ENCODE data around the gene ATP6V0E1.

The ATP6V0E1 gene

DNA sequence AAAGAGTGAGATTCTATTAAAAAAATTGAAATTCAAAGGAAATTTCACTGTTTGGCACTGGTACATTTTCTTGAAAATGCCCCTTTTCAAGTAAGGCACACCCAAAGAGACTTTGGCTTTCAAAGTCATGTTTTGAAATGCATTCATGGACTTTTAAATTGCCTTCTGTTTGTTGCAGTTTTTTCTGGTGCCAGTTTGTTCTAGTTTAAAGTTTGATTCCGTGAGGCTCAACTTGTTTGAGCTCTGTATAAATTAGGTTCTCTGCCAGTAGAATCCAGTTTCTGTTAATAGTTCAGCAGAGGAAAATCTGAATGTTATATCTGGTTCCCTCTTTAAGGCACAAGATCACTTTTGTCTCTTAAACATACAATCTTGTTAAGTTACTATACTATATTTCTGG lies 16.4 kb downstream of the ATP6V0E1 start:
- no peaks in the 10 kb centered on the region for H3K27me3 ChIP-seq
- H3K36me3 ChIP-seq, result peaks cover 64 to 99% (median 84%) of the 10 kb centered on the region in 11 experiments
- peak overlapping the region in 4 of 11 experiments; percentile 20 to 68 (median 38); a peak in 4 of 22 replicates for H3K4me2 ChIP-seq
- no peak for TF ChIP-seq Cebpa-rat (IDR thresholded peaks at IDR 0.05)
- H3K9me3 ChIP-seq (replicated peaks in 1 of 11), result no peaks in the 10 kb centered on the region
- peaks cover 27 to 65% (median 45%) of the 10 kb centered on the region in 10 experiments for H3K4me1 ChIP-seq
- H3K4me3 ChIP-seq, result no peak overlapping the region
- no peak overlapping the region for H3K9ac ChIP-seq
- H3K27ac ChIP-seq, result no peak overlapping the region
- peaks cover 69 to 100% (median 94%) of the 10 kb centered on the region in 11 experiments for H4K20me1 ChIP-seq

DNA sequence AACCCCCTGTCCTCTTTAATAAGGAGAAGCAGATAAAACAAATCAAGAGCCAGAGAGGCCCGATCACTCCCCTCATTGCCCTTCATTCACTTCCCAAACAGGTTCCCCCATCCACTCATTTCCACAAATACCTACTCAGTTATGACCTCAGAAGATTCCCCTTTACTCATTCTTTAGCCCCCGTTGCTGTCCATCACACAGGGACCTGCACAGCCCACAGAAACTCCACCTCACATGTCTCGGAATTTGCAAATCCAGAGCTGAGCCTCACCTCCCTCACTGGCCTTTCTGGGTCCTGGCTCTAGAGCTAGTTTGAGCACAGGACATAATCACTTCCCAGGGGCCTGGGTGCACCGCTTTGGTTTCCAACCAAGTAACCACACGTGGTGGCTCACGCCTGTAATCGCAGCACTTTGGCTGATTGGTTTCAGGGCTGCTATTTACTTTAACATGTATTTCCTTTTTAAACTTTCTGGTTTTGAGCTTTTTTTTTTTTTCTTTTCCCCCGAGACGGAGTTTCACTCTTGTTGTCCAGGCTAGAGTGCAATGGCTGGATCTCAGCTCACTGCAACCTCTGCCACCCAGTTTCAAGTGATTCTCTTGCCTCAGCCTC lies 17.8 kb downstream of the ATP6V0E1 start:
- Histone ChIP-seq H3K9me3 (replicated peaks in 1 of 11) (no peaks in the 10 kb centered on the region), H3K36me3 (peaks cover 51 to 89% (median 72%) of the 10 kb centered on the region in 11 experiments), H3K4me1 (peaks cover 27 to 72% (median 45%) of the 10 kb centered on the region in 10 experiments), H4K20me1 (peaks cover 78 to 100% (median 94%) of the 10 kb centered on the region in 11 experiments), H3K4me2 (peak overlapping the region; percentile 12 to 68 (median 50); a peak in 19 of 22 replicates), H3K27me3 (no peaks in the 10 kb centered on the region), H3K27ac (no peak overlapping the region), H3K9ac (peak overlapping the region in 3 of 11 experiments; percentile 7 to 11 (median 8); a peak in 2 of 22 replicates), H3K4me3 (no peak overlapping the region)
- no peak for TF ChIP-seq Cebpa-rat (IDR thresholded peaks at IDR 0.05)

DNA sequence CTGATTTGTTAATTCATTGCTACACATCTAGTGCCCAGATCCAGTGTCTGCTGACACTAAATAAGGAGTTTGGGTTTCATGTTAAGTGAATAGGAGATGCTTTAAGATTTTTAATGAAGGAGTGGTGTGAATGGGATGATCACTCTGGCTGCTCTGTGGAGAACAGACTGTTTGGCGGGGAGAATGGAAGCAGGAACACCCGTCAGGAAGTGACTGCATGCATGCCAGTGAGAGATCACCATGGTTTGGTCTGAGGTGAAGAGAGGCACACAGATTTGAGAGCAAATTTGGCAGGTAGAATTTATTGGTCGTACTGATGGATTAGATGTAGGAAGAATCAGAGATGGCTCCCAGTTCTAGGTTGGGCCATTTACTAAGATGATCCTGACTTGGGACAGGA lies 19.8 kb downstream of the ATP6V0E1 start:
- no peak for TF ChIP-seq Cebpa-rat (IDR thresholded peaks at IDR 0.05)
- peaks cover 27 to 89% (median 45%) of the 10 kb centered on the region in 10 experiments for H3K4me1 ChIP-seq
- H4K20me1 ChIP-seq, result peaks cover 96 to 100% (median 100%) of the 10 kb centered on the region in 11 experiments
- H3K9me3 ChIP-seq (replicated peaks in 1 of 11), result no peaks in the 10 kb centered on the region
- H3K4me3 ChIP-seq, result no peak overlapping the region
- no peak overlapping the region for H3K27ac ChIP-seq
- no peak overlapping the region for H3K9ac ChIP-seq
- H3K36me3 ChIP-seq, result peaks cover 30 to 81% (median 65%) of the 10 kb centered on the region in 11 experiments
- peak overlapping the region in 4 of 11 experiments; percentile 0 to 35 (median 10); a peak in 3 of 22 replicates for H3K4me2 ChIP-seq
- no peaks in the 10 kb centered on the region for H3K27me3 ChIP-seq

DNA sequence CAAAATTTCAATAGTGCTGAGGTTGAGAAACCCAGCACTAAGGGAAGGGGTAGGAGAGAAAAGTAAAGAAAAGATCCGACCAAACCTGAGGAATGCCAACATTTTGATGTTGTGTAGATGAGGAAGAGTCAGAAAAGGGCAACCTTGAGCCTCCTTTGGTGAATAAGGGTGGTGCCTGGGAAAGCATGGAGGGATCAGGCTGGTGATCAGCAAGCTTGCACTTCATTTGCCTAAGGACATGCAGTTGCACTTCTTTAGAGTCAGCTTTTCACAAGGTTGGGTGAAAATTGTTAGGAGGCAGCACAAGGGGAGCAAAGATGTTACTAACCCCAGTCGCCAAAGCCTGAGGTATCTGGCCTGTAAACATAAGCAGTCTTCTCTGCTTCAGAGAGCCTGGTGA lies 20.4 kb downstream of the ATP6V0E1 start:
- H3K4me1 ChIP-seq, result peaks cover 27 to 87% (median 47%) of the 10 kb centered on the region in 10 experiments
- peak overlapping the region in 2 of 11 experiments; percentile 18 to 35; a peak in 3 of 22 replicates for H3K4me2 ChIP-seq
- peaks cover 94 to 100% (median 100%) of the 10 kb centered on the region in 11 experiments for H4K20me1 ChIP-seq
- no peak for TF ChIP-seq Cebpa-rat (IDR thresholded peaks at IDR 0.05)
- H3K9me3 ChIP-seq (replicated peaks in 1 of 11), result no peaks in the 10 kb centered on the region
- H3K27me3 ChIP-seq, result no peaks in the 10 kb centered on the region
- H3K4me3 ChIP-seq, result no peak overlapping the region
- H3K9ac ChIP-seq, result no peak overlapping the region
- no peak overlapping the region for H3K27ac ChIP-seq
- H3K36me3 ChIP-seq, result peaks cover 24 to 75% (median 59%) of the 10 kb centered on the region in 11 experiments

DNA sequence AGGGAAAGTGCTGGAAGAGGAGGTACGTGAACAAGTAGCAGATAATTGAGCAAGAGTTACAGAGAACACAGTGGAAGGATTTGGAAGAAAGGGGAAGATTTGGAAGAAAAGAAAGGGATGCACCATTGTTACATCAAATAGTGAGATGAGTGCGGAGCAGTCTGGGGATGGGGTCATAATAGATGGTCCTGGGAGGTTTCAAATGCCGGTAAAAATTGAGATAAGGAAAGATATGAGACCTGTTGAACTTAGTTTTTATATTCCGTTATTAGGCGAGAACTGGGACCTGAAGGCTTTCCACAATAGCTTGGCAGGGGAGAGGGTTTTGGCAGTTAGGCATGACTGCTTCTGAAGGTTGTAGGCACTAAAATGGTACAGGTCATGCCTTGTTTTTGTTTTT lies 20.9 kb downstream of the ATP6V0E1 start:
- Histone ChIP-seq H3K4me2 (peak overlapping the region in 2 of 11 experiments; percentile 18 to 35; a peak in 3 of 22 replicates), H3K4me3 (no peak overlapping the region), H3K9me3 (replicated peaks in 1 of 11) (no peaks in the 10 kb centered on the region), H3K27me3 (no peaks in the 10 kb centered on the region), H4K20me1 (peaks cover 94 to 100% (median 100%) of the 10 kb centered on the region in 11 experiments), H3K27ac (no peak overlapping the region), H3K9ac (no peak overlapping the region), H3K4me1 (peaks cover 27 to 87% (median 48%) of the 10 kb centered on the region in 10 experiments), H3K36me3 (peaks cover 23 to 72% (median 55%) of the 10 kb centered on the region in 11 experiments)
- TF ChIP-seq Cebpa-rat (IDR thresholded peaks at IDR 0.05), result no peak

DNA sequence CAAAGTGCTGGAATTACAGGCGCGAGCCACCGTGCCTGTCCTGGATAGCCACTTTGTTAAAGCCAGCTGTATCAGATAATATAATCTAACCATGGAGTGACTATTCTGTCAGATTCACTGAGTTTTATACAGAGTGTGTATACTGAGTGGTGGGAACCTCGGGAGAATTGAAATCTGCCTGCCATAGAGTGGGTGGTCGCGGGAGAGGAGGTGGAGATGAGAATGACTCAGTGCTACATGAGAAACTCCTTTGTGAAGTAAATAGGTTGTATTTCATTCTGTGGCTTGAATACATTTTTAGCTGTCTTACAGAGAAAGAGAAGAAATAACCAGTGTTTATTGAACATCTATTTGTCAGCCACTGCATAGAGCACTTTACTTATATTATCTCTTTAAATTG lies 26.4 kb downstream of the ATP6V0E1 start:
- Histone ChIP-seq H3K4me2 (peak overlapping the region in 5 of 11 experiments; percentile 2 to 67 (median 25); a peak in 5 of 22 replicates), H3K27me3 (no peaks in the 10 kb centered on the region), H4K20me1 (peaks cover 68 to 100% (median 99%) of the 10 kb centered on the region in 11 experiments), H3K4me1 (peaks cover 0 to 91% (median 34%) of the 10 kb centered on the region in 10 experiments; a peak in 18 of 20 replicates), H3K27ac (peak overlapping the region in 1 of 11 experiments; percentile 14; a peak in 2 of 22 replicates), H3K36me3 (peaks cover 6 to 62% (median 44%) of the 10 kb centered on the region in 11 experiments; a peak in 20 of 22 replicates), H3K4me3 (no peak overlapping the region), H3K9me3 (replicated peaks in 1 of 11) (no peaks in the 10 kb centered on the region), H3K9ac (no peak overlapping the region)
- no peak for TF ChIP-seq Cebpa-rat (IDR thresholded peaks at IDR 0.05)

DNA sequence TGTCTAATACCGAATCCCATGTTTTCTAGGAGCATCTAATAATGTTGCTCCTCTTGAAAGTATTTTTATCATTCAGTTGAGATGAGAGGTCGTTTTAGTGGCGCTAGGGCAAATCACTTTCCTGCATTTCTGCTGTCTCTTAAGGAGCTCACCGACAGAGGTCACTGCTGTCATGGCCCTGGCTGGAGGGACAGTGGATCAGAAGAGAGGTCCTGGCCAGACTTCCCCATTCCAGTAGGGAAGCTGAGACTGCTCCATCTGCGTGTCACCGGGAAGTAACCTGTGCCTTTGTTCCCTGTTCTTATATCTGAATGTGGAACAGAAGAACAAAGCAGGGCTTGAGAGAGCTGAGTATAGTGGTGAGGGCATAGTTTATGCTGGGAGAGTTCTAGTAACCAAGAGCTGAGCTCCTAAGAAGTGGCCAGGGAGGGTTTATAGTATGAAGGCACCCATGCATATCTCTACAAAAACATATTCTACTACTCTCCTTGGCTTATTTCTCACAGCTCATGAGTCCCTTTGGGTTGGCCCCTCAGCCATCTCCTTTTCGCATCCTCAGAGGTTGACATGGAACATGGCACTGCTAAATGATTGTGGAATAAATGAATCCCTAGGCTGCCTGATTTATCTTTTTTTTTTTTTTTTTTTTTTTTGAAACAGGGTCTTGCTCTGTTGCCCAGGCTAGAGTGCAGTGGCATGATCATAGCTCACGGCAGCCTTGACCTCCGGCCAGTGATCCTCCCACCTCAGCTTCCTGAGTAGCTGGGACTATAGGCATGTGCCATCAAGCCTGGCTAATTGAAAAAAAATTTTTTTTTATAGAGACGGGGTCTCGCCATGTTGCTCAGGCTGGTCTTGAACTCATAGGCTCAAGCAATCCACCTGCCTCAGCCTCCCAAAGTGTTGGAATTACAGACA lies 27.2 kb downstream of the ATP6V0E1 start:
- Histone ChIP-seq H3K4me3 (no peak overlapping the region), H4K20me1 (peaks cover 69 to 100% (median 99%) of the 10 kb centered on the region in 11 experiments), H3K4me2 (peak overlapping the region in 5 of 11 experiments; percentile 2 to 67 (median 26); a peak in 7 of 22 replicates), H3K36me3 (peaks cover 6 to 61% (median 46%) of the 10 kb centered on the region in 11 experiments; a peak in 20 of 22 replicates), H3K9ac (no peak overlapping the region; a peak in 1 of 22 replicates), H3K27me3 (no peaks in the 10 kb centered on the region), H3K4me1 (peaks cover 0 to 98% (median 40%) of the 10 kb centered on the region in 10 experiments; a peak in 18 of 20 replicates), H3K9me3 (replicated peaks in 1 of 11) (no peaks in the 10 kb centered on the region), H3K27ac (peak overlapping the region in 3 of 11 experiments; percentile 14 to 29 (median 20); a peak in 4 of 22 replicates)
- TF ChIP-seq Cebpa-rat (IDR thresholded peaks at IDR 0.05), result no peak

DNA sequence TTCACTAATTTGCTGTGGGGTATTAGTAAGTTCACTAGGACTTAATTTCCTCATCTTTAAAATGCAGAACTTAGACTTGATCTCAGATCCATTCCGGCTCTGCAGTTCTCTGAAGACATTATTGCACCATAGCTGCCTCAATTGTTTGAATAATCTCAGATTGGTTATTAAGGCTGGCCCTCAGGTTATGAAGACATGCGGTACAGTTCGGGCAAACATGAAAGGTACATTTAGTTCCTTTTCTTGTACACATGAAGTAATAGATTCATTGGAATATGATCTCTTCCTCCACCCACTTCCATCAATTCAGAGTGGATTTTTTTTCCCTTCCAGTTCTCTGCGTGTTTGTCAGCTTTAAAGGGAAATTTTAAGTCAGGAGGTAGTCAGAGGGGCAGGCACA lies 28.0 kb downstream of the ATP6V0E1 start:
- peak overlapping the region in 3 of 11 experiments; percentile 39 to 67 (median 64); a peak in 6 of 22 replicates for H3K4me2 ChIP-seq
- no peaks in the 10 kb centered on the region for H3K9me3 ChIP-seq (replicated peaks in 1 of 11)
- H3K4me3 ChIP-seq, result no peak overlapping the region
- peaks cover 70 to 100% (median 99%) of the 10 kb centered on the region in 11 experiments for H4K20me1 ChIP-seq
- H3K36me3 ChIP-seq, result peaks cover 6 to 64% (median 46%) of the 10 kb centered on the region in 11 experiments; a peak in 20 of 22 replicates
- H3K27me3 ChIP-seq, result no peaks in the 10 kb centered on the region
- no peak for TF ChIP-seq Cebpa-rat (IDR thresholded peaks at IDR 0.05)
- peaks cover 0 to 99% (median 46%) of the 10 kb centered on the region in 10 experiments; a peak in 18 of 20 replicates for H3K4me1 ChIP-seq
- H3K9ac ChIP-seq, result no peak overlapping the region
- no peak overlapping the region for H3K27ac ChIP-seq
